Nephron (organoid): ENCODE measurements around the gene INHBE.
A peak's percentile ranks its signal among the peaks of the same experiment; 100 is the strongest.

Source experiments
- H3K27ac Mint-ChIP-seq, 3 experiments: 2 replicates each; pipeline ENCODE4 v1.8.0; 2020; ENCODE audit warnings: mixed read lengths in 3 of 3, mild to moderate bottlenecking in 2 of 3, moderate library complexity in 1 of 3
- H3K27me3 Mint-ChIP-seq: 2 replicates; pipeline ENCODE4 v1.8.0; 2021; ENCODE audit warnings: low read depth, mild to moderate bottlenecking, moderate library complexity, mixed read lengths
- H3K36me3 Mint-ChIP-seq: 2 replicates; pipeline ENCODE4 v1.8.0; 2020; ENCODE audit warnings: low read depth, mixed read lengths
- H3K4me1 Mint-ChIP-seq: 2 replicates; pipeline ENCODE4 v1.8.0; 2020; ENCODE audit warnings: mixed read lengths
- H3K4me3 Mint-ChIP-seq, 3 experiments: 2 replicates each; pipeline ENCODE4 v1.8.0; 2020; ENCODE audit warnings: mild to moderate bottlenecking in 3 of 3, mixed read lengths in 3 of 3, moderate library complexity in 2 of 3
- H3K9me3 Mint-ChIP-seq: 2 replicates; pipeline ENCODE4 v1.8.0; 2020; ENCODE audit warnings: mixed read lengths
- TF ChIP-seq, protein P1 (sequence below), 3 experiments: fragments of 200-600 bp; sonication (generic); IDR thresholded peaks; one replicate each; pipeline ENCODE4 v1.5.0; 2021; ENCODE audit warnings: antibody characterized with exemption in 3 of 3; ENCODE audit not compliant: unreplicated experiment in 3 of 3

INHBE gene

DNA sequence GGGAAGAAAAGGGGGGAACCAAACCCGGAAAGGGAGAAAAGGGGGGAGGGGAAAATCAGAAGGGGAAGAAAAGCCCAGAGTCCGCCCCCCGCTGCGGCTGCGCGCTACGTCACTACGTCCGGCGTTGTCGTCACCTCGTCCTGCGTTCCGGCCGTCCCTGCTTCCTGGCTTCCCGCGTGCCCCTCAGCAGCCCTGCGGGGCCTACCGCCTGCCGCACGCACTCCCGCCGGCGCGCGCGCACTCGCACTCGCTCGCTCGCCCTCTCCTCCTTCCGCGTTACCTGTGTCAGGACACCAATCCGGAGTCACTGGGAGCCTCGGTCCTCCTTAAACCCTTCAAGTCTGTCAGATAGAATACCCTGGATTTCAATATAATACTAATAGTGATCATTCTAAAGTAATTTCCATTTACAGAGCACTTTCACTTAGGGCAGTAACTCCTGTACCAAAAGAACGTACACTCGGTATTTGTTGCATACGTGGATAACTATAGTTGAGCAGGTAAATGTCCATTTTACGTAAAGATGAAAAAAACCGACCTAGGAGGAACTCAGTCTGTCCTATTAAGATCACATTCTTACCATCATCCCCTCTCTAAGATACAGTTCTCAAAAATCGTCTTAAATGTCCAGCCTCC lies 24.1 kb upstream of the INHBE start, which contains the start of gene R3HDM2:
Gene R3HDM2, minus strand, starts transcription at position 113 of the 636 bp plus-strand sequence. CDS start 120,615 bp downstream, outside the sequence.
- peaks cover 47% of the 10 kb centered on the region for H3K4me1 Mint-ChIP-seq
- peaks cover 7% of the 10 kb centered on the region for H3K36me3 Mint-ChIP-seq
- no peaks in the 10 kb centered on the region for H3K27me3 Mint-ChIP-seq
- TF ChIP-seq, protein P1, sequence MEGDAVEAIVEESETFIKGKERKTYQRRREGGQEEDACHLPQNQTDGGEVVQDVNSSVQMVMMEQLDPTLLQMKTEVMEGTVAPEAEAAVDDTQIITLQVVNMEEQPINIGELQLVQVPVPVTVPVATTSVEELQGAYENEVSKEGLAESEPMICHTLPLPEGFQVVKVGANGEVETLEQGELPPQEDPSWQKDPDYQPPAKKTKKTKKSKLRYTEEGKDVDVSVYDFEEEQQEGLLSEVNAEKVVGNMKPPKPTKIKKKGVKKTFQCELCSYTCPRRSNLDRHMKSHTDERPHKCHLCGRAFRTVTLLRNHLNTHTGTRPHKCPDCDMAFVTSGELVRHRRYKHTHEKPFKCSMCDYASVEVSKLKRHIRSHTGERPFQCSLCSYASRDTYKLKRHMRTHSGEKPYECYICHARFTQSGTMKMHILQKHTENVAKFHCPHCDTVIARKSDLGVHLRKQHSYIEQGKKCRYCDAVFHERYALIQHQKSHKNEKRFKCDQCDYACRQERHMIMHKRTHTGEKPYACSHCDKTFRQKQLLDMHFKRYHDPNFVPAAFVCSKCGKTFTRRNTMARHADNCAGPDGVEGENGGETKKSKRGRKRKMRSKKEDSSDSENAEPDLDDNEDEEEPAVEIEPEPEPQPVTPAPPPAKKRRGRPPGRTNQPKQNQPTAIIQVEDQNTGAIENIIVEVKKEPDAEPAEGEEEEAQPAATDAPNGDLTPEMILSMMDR (IDR thresholded peaks at IDR 0.05; ENCODE audit: unreplicated experiment in 3 of 3), result no peak
- no peaks in the 10 kb centered on the region for H3K9me3 Mint-ChIP-seq
- peak within 1 kb of the TSS; percentile 99 to 100 (median 100) for H3K27ac Mint-ChIP-seq
- peak within 1 kb of the TSS; percentile 98 to 100 (median 99) for H3K4me3 Mint-ChIP-seq

DNA sequence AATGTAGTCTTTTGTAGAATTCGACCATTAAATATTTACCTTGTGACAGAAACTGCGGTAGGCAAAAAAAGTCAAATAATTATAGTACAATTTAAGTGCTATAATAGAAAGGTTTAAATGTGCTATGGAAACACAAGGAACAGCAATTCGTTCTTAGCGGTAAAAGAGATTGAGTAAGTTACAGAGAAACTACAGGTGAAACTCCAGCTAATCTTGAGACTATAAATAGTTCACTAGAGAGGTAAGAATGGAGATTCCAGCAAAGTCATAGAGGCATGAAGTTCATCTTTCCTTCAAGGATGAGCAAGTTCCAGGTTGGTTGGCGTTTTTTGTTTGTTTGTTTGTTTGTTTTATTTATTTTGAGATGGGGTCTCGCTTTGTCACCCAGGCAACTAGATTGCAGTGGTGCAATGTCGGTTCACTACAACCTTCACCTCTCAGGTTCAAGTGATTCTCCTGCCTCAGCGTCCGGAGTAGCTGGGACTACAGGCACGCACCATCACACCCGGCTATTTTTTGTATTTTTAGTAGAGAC lies 23.4 kb upstream of the INHBE start:
- TF ChIP-seq, protein P1 (IDR thresholded peaks at IDR 0.05; ENCODE audit: unreplicated experiment in 3 of 3), result no peak
- H3K9me3 Mint-ChIP-seq, result no peaks in the 10 kb centered on the region
- peaks cover 47% of the 10 kb centered on the region for H3K4me1 Mint-ChIP-seq
- H3K27ac Mint-ChIP-seq, result peak overlapping the region; percentile 99 to 100 (median 100)
- H3K36me3 Mint-ChIP-seq, result peaks cover 1% of the 10 kb centered on the region
- H3K27me3 Mint-ChIP-seq, result no peaks in the 10 kb centered on the region
- H3K4me3 Mint-ChIP-seq, result peak overlapping the region; percentile 94 to 99 (median 98)

DNA sequence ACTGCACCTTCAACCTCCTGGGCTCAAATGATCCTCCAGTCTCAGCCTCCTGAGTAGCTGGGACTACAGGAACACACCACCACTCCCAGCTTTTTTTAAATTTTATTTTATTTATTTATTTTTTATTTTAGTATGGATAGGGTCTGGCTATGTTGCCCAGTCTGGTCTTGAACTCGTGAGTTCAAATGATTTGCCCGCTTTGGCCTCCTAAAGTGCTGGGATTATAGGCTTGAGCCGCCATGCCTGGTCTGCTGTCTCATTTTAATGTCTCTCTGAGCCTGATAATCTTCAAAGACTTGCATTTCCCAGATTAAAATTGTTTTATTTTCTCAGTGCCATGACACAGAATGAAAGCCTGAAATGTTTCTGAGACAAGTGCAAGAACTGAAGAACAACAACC lies 21.7 kb upstream of the INHBE start:
- H3K27me3 Mint-ChIP-seq, result no peaks in the 10 kb centered on the region
- H3K4me3 Mint-ChIP-seq, result no peak overlapping the region
- no peak overlapping the region for H3K27ac Mint-ChIP-seq
- TF ChIP-seq, protein P1 (IDR thresholded peaks at IDR 0.05; ENCODE audit: unreplicated experiment in 3 of 3), result no peak
- no peaks in the 10 kb centered on the region for H3K36me3 Mint-ChIP-seq
- peaks cover 37% of the 10 kb centered on the region for H3K4me1 Mint-ChIP-seq
- no peaks in the 10 kb centered on the region for H3K9me3 Mint-ChIP-seq

DNA sequence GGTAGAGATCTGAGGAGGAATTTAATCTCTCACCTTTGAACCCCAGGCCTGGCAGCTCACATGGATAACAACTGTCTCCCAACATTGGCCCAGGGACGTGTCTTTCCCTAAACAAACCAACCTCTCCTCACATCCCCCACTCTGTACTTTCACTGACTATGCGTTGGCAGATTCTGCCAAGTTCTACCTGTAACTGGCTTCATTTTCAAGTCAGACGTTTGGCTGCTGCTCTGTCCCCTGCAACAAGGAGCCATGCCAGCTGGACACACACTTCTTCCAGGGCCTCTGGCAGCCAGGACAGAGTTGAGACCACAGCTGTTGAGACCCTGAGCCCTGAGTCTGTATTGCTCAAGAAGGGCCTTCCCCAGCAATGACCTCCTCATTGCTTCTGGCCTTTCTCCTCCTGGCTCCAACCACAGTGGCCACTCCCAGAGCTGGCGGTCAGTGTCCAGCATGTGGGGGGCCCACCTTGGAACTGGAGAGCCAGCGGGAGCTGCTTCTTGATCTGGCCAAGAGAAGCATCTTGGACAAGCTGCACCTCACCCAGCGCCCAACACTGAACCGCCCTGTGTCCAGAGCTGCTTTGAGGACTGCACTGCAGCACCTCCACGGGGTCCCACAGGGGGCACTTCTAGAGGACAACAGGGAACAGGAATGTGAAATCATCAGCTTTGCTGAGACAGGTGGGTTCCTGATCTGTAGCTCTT lies 20.4 kb upstream of the INHBE start, which contains the start of gene INHBC:
Gene INHBC, plus strand, starts transcription at position 268 of the 707 bp plus-strand sequence. Its CDS starts 103 bp downstream, at position 371.
- TF ChIP-seq, protein P1 (IDR thresholded peaks at IDR 0.05; ENCODE audit: unreplicated experiment in 3 of 3), result no peak
- H3K36me3 Mint-ChIP-seq, result no peaks in the 10 kb centered on the region
- no peaks in the 10 kb centered on the region for H3K9me3 Mint-ChIP-seq
- no peaks in the 10 kb centered on the region for H3K27me3 Mint-ChIP-seq
- peak within 1 kb of the TSS; percentile 38 to 81 (median 62) for H3K4me3 Mint-ChIP-seq
- peak within 1 kb of the TSS; percentile 86 to 92 (median 89) for H3K27ac Mint-ChIP-seq
- peaks cover 31% of the 10 kb centered on the region for H3K4me1 Mint-ChIP-seq

DNA sequence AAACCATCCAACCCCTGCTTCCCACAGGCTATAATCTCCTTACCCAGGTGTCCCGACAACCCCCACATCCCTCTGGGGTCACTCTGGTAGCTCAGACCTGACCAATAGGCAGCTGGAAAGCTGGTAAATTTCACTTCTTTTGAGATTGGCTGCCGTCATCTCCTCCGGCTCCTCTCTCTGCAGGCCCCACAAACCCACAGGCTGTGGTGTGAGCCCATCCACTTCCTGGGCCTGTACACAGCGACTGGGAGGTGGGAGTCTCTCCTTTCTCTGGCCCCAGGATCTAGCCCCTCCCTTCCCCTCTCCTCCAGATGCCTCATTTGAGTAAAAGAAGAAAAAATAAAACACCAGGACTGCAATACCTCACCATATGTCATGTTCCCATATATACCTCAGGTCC lies 19.8 kb upstream of the INHBE start:
- no peaks in the 10 kb centered on the region for H3K36me3 Mint-ChIP-seq
- no peaks in the 10 kb centered on the region for H3K9me3 Mint-ChIP-seq
- H3K4me3 Mint-ChIP-seq, result peak overlapping the region; percentile 38 to 81 (median 62)
- H3K27ac Mint-ChIP-seq, result peak overlapping the region; percentile 86 to 92 (median 89)
- H3K4me1 Mint-ChIP-seq, result peaks cover 25% of the 10 kb centered on the region
- TF ChIP-seq, protein P1 (IDR thresholded peaks at IDR 0.05; ENCODE audit: unreplicated experiment in 3 of 3), result no peak
- H3K27me3 Mint-ChIP-seq, result no peaks in the 10 kb centered on the region
